PFSK-1 (cell line): Measurements from ENCODE around the gene MSMP.

Experiments used
- FOXP2 ChIP-seq: optimal IDR thresholded peaks from 2 replicates; pipeline ENCODE3; 2011; ENCODE audit warnings: borderline replicate concordance, control low read depth, inconsistent platforms; ENCODE audit not compliant: insufficient read depth; ENCODE audit errors: extremely low read length, extremely low read depth
- POLR2AphosphoS5 ChIP-seq: IDR thresholded peaks from 2 replicates; pipeline ENCODE4 v1.6.1; 2012; ENCODE audit warnings: low read depth, mild to moderate bottlenecking, control low read depth, low read length, moderate library complexity
- REST ChIP-seq, 2 experiments: IDR thresholded peaks; 2 replicates each; pipeline versions ENCODE4 v1.6.1 to v1.8.0; 2011 to 2012; ENCODE audit warnings: low read depth in 2 of 2, low read length in 2 of 2, control low read depth in 1 of 2, inconsistent platforms in 1 of 2, mild to moderate bottlenecking in 1 of 2, moderate library complexity in 1 of 2; ENCODE audit not compliant: insufficient read depth in 1 of 2
- SIN3A ChIP-seq: IDR thresholded peaks from 2 replicates; pipeline ENCODE4 v1.6.1; 2012; ENCODE audit warnings: mild to moderate bottlenecking, low read length, moderate library complexity, borderline replicate concordance; ENCODE audit not compliant: insufficient read depth
- TAF1 ChIP-seq: IDR thresholded peaks from 2 replicates; pipeline ENCODE4 v1.6.1; 2012; ENCODE audit warnings: low read length, control low read depth, borderline replicate concordance; ENCODE audit not compliant: insufficient read depth

MSMP gene

DNA sequence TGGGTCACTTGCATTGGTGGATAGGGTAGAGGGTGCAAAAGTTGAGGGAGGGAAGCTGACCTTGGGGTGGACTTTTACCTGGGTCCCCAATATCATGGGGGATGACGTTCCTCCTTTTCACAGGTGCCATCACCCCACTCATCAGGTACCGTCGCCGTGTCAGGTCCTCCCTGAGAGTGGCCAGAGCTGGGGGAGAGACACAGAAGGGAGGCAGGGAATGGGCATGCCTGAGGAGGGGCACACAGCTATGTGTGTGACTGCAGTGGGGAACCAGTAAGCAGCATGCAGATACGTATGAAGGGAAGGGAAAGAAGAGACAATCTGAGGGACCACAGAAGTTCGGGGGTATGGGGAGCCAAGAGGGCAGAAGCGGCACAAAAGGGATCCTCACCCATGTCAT lies 15.2 kb downstream of the MSMP start:
- no peak for TF ChIP-seq POLR2AphosphoS5
- no peak for TF ChIP-seq FOXP2
- no peak for TF ChIP-seq REST (IDR thresholded peaks at IDR 0.05; ENCODE audit: insufficient read depth in 1 of 2, low read depth in 2 of 2, low read length in 2 of 2)
- no peak for TF ChIP-seq SIN3A
- TF ChIP-seq TAF1 = no peak

GRCh38 chr9:35738186-35738585 lies 15.9 kb downstream of the MSMP start:
- no peak for TF ChIP-seq FOXP2
- TF ChIP-seq POLR2AphosphoS5 = no peak
- TF ChIP-seq SIN3A = no peak
- no peak for TF ChIP-seq TAF1
- no peak for TF ChIP-seq REST (IDR thresholded peaks at IDR 0.05; ENCODE audit: insufficient read depth in 1 of 2, low read depth in 2 of 2, low read length in 2 of 2)

DNA sequence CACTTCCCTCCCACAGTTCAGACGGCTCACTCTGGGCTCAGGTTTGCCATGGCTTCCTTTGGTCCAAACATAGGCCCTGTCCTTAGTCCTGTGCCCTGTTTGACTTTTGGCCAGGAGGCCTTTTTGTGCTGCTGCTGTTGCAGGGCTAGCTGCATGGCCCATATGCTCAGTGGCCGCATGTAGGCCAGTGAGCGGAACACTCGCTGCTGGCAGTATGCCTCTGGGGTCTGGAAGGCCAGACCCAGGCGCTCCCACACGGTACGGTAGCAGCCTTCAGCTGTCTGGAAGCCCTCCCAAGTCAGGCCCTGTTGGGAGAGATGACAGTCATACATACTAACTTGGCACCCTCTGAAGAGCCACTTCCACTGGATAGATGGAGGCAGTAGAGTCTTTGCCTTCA lies 16.9 kb downstream of the MSMP start:
- TF ChIP-seq SIN3A (no peak), FOXP2 (no peak), POLR2AphosphoS5 (no peak), TAF1 (no peak), REST (IDR thresholded peaks at IDR 0.05; ENCODE audit: insufficient read depth in 1 of 2, low read depth in 2 of 2, low read length in 2 of 2) (no peak)

DNA sequence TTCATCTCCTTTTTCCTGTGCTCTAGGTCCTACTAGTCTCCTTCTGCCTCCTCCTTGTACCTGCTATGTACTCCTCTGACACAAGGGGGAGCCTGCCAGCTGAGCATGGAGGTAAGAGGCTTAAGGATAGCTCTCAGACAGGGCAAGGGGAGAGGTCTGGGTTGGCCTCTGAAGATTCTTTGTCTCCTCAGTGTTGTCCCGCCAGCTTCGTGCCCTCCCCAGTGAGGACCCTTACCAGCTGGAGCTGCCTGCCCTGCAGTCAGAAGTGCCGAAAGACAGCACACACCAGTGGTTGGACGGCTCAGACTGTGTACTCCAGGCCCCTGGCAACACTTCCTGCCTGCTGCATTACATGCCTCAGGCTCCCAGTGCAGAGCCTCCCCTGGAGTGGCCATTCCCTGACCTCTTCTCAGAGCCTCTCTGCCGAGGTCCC lies 17.9 kb downstream of the MSMP start:
- TF ChIP-seq TAF1 (no peak), REST (IDR thresholded peaks at IDR 0.05; ENCODE audit: insufficient read depth in 1 of 2, low read depth in 2 of 2, low read length in 2 of 2) (no peak), SIN3A (no peak), POLR2AphosphoS5 (no peak), FOXP2 (no peak)

GRCh38 chr9:35734096-35734495 lies 20.0 kb downstream of the MSMP start:
- TF ChIP-seq REST (IDR thresholded peaks at IDR 0.05; ENCODE audit: insufficient read depth in 1 of 2, low read depth in 2 of 2, low read length in 2 of 2) = no peak
- TF ChIP-seq SIN3A = no peak
- TF ChIP-seq TAF1 = no peak
- TF ChIP-seq FOXP2 = no peak
- TF ChIP-seq POLR2AphosphoS5 = no peak
